ENCODE results near the gene TMEM117. TPM values are rescaled to one million over a fixed set of nuclear protein-coding genes. Genes with fewer than 3 reads are reported as not detected.

TMEM117 gene
- total and polyA plus RNA-seq, 10 of the 15 experiments (the other 5 are each of a cell fraction or from before 2014, with no cell fraction given) = 3.1 to 8.2 (median 6.1) TPM

DNA sequence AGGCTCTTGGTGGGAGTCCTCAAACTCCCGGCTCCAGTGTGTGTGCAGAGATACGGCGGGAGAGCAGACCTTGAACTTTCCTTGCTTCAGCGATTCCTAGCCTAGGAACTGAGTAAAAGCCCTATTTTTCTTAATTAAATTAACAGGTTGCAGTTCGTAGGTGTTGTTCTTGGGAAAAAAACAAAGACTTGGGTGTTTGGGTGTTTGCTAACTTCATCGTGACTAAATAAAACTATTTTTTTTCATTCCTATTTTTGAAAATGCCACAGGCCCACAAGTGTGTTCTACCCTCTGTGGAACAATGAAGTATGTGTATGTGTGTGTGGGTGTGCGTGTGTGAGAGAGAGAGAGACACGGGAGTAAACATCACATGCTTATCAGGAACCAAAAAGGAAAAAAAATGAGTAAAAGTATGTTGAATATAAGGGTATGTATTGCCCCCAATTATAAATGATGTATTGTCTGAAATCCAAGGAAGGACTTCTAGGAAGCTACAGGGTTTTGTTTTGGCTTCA, 651 bp downstream of the TMEM117 start (continued):
- TF ChIP-seq, protein P1, sequence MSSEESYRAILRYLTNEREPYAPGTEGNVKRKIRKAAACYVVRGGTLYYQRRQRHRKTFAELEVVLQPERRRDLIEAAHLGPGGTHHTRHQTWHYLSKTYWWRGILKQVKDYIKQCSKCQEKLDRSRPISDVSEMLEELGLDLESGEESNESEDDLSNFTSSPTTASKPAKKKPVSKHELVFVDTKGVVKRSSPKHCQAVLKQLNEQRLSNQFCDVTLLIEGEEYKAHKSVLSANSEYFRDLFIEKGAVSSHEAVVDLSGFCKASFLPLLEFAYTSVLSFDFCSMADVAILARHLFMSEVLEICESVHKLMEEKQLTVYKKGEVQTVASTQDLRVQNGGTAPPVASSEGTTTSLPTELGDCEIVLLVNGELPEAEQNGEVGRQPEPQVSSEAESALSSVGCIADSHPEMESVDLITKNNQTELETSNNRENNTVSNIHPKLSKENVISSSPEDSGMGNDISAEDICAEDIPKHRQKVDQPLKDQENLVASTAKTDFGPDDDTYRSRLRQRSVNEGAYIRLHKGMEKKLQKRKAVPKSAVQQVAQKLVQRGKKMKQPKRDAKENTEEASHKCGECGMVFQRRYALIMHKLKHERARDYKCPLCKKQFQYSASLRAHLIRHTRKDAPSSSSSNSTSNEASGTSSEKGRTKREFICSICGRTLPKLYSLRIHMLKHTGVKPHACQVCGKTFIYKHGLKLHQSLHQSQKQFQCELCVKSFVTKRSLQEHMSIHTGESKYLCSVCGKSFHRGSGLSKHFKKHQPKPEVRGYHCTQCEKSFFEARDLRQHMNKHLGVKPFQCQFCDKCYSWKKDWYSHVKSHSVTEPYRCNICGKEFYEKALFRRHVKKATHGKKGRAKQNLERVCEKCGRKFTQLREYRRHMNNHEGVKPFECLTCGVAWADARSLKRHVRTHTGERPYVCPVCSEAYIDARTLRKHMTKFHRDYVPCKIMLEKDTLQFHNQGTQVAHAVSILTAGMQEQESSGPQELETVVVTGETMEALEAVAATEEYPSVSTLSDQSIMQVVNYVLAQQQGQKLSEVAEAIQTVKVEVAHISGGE (CRISPR knock-in tag; IDR thresholded peaks at IDR 0.05) = no peak
- TF ChIP-seq TAF1 (IDR thresholded peaks at IDR 0.05; ENCODE audit: borderline replicate concordance, low read depth, low read length) (no peak), EZH2 (IDR thresholded peaks at IDR 0.05; ENCODE audit: borderline replicate concordance, control insufficient read depth, low read depth, low read length) (no peak), POLR2AphosphoS2 (IDR thresholded peaks at IDR 0.05; ENCODE audit: low read depth, low read length) (no peak), IKZF2 (IDR thresholded peaks at IDR 0.05) (peak; percentile 28 to 53; a peak in 2 of 4 replicates), RBBP5 (conservative IDR thresholded peaks at IDR 0.05) (no peak), ESRRA (IDR thresholded peaks at IDR 0.05; ENCODE audit: low read length) (no peak), EP300 (IDR thresholded peaks at IDR 0.05; ENCODE audit: borderline replicate concordance in 1 of 2, control insufficient read depth in 1 of 2, low read depth in 2 of 2, low read length in 2 of 2) (0 out of 4 replicates have a peak, but pooled peaks of 1 of the 2 experiments have one; percentile 16), MEF2B (IDR thresholded peaks at IDR 0.05; ENCODE audit: partially characterized antibody, poor library complexity, severe bottlenecking) (no peak), BCL11A (IDR thresholded peaks at IDR 0.05; ENCODE audit: low read depth, low read length) (no peak), ZNF384 (IDR thresholded peaks at IDR 0.05; ENCODE audit: borderline replicate concordance, low read depth, low read length) (peak; percentile 44; the same call in 1 of the 2 replicates), NFXL1 (IDR thresholded peaks at IDR 0.05; ENCODE audit: borderline replicate concordance) (no peak), SPI1 (IDR thresholded peaks at IDR 0.05; ENCODE audit: borderline replicate concordance, insufficient read depth, low read depth, low read length) (no peak), BRCA1 (IDR thresholded peaks at IDR 0.05; ENCODE audit: low read depth, low read length) (no peak), NBN (IDR thresholded peaks at IDR 0.05) (no peak), FOXM1 (IDR thresholded peaks at IDR 0.05; ENCODE audit: low read depth, low read length) (no peak), NFYB (IDR thresholded peaks at IDR 0.05; ENCODE audit: insufficient read depth, low read depth, low read length) (no peak), ZNF24 (IDR thresholded peaks at IDR 0.05) (no peak), POLR2A (IDR thresholded peaks at IDR 0.05; ENCODE audit: low read depth, low read length) (no peak), STAT1 (conservative IDR thresholded peaks at IDR 0.05) (no peak), IKZF1 (conservative IDR thresholded peaks at IDR 0.05) (no peak), MTA2 (IDR thresholded peaks at IDR 0.05; ENCODE audit: low read depth) (0 out of 2 replicates have a peak, but pooled peaks have one; percentile 22)
- TF ChIP-seq, protein P2, sequence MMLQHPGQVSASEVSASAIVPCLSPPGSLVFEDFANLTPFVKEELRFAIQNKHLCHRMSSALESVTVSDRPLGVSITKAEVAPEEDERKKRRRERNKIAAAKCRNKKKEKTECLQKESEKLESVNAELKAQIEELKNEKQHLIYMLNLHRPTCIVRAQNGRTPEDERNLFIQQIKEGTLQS (IDR thresholded peaks at IDR 0.05; ENCODE audit: borderline replicate concordance, extremely low read depth, low read depth, low read length) = no peak
- TF ChIP-seq, protein P3, sequence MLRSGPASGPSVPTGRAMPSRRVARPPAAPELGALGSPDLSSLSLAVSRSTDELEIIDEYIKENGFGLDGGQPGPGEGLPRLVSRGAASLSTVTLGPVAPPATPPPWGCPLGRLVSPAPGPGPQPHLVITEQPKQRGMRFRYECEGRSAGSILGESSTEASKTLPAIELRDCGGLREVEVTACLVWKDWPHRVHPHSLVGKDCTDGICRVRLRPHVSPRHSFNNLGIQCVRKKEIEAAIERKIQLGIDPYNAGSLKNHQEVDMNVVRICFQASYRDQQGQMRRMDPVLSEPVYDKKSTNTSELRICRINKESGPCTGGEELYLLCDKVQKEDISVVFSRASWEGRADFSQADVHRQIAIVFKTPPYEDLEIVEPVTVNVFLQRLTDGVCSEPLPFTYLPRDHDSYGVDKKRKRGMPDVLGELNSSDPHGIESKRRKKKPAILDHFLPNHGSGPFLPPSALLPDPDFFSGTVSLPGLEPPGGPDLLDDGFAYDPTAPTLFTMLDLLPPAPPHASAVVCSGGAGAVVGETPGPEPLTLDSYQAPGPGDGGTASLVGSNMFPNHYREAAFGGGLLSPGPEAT (IDR thresholded peaks at IDR 0.05; ENCODE audit: low read depth) = peak; percentile 47; the same call in 1 of the 2 replicates
- TF ChIP-seq, protein P4, sequence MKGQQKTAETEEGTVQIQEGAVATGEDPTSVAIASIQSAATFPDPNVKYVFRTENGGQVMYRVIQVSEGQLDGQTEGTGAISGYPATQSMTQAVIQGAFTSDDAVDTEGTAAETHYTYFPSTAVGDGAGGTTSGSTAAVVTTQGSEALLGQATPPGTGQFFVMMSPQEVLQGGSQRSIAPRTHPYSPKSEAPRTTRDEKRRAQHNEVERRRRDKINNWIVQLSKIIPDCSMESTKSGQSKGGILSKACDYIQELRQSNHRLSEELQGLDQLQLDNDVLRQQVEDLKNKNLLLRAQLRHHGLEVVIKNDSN (IDR thresholded peaks at IDR 0.05; ENCODE audit: borderline replicate concordance, extremely low read length, insufficient read depth, low read depth, low read length) = no peak
